ENCODE measurements around the gene ATXN10.

- TF ChIP-seq GATA2 (IDR thresholded peaks at IDR 0.05; ENCODE audit: low read depth, low read length) (no peak), GATA3 (IDR thresholded peaks at IDR 0.05; ENCODE audit: low read depth, low read length) (no peak)
Observed at GRCh38 chr22:45690008-45690407, 18.4 kb downstream of the ATXN10 start.
